H1 (cell line): ENCODE measurements around the gene CYP11A1. TPM values are rescaled to one million over a fixed set of nuclear protein-coding genes. Genes with fewer than 3 reads are reported as not detected.
"Not testable (repeated sequence)": the region's sequence is repeated elsewhere in the genome, so short reads cannot be mapped to it uniquely, and the experiment has no call there.

Experiments
- CTCF ChIA-PET: fragments of 300-600 bp; sonication (Branson Sonifier 250); formaldehyde crosslinking; loops from one replicate; lab custom pipeline; 2021; ENCODE audit not compliant: partially characterized antibody; lab: Charles Lee
- POLR2A ChIA-PET: fragments of 300-600 bp; sonication (Branson Sonifier 250); formaldehyde crosslinking; loops from one replicate; lab custom pipeline; 2021; ENCODE audit warnings: inconsistent platforms; ENCODE audit not compliant: partially characterized antibody; lab: Charles Lee
- DNase-seq, 2 experiments: peaks; one replicate each; pipeline versions ENCODE4 v3.0.0 to v3.0.0-alpha.2; 2010 to 2022; ENCODE audit warnings: low spot score in 2 of 2, low read depth in 1 of 2, mixed read lengths in 1 of 2
- FAIRE-seq: peaks from 2 replicates; lab custom pipeline; 2011; peaks lifted over from hg19 to GRCh38; lab: Jason Lieb, UNC
- H2AFZ ChIP-seq: 2 replicates; pipeline ENCODE4 v1.8.1; 2012; ENCODE audit warnings: low read length, inconsistent platforms
- H2AK5ac ChIP-seq: 2 replicates; pipeline ENCODE4 v1.6.1; 2013; ENCODE audit warnings: low read depth, low read length
- H2BK120ac ChIP-seq: replicated peaks from 2 replicates; pipeline ENCODE3; 2013; ENCODE audit warnings: low read depth, low read length, inconsistent platforms
- H2BK12ac ChIP-seq: 2 replicates; pipeline ENCODE4 v1.6.1; 2013; ENCODE audit warnings: low read depth, low read length
- H2BK15ac ChIP-seq: 2 replicates; pipeline ENCODE4 v1.6.1; 2013; ENCODE audit warnings: low read length
- H2BK20ac ChIP-seq: 2 replicates; pipeline ENCODE4 v1.6.1; 2013; ENCODE audit warnings: low read length
- H2BK5ac ChIP-seq: 2 replicates; pipeline ENCODE4 v1.6.1; 2013; ENCODE audit warnings: low read depth, low read length
- H3K14ac ChIP-seq: 2 replicates; pipeline ENCODE4 v1.6.1; 2013; ENCODE audit warnings: inconsistent platforms; ENCODE audit not compliant: insufficient read length
- H3K18ac ChIP-seq: 2 replicates; pipeline ENCODE4 v1.6.1; 2013; ENCODE audit warnings: low read length; ENCODE audit errors: extremely low read depth
- H3K23ac ChIP-seq: 2 replicates; pipeline ENCODE4 v1.6.1; 2013; ENCODE audit warnings: inconsistent platforms; ENCODE audit not compliant: insufficient read length
- H3K23me2 ChIP-seq: 2 replicates; pipeline ENCODE4 v1.6.1; 2013; ENCODE audit warnings: low read depth, low read length
- H3K27ac ChIP-seq: 2 replicates; pipeline ENCODE4 v1.6.1; 2011; ENCODE audit warnings: low read depth, low read length, inconsistent platforms
- H3K27me3 ChIP-seq, 4 experiments: replicated peaks in 1 of 4; 1 replicate in 1 of 4; 2 replicates in 3 of 4; pipeline versions ENCODE4 v1.6.1 to v1.8.1; 2011 to 2013; ENCODE audit warnings: low read length in 3 of 4, mild to moderate bottlenecking in 3 of 4, inconsistent platforms in 2 of 4, mixed read lengths in 2 of 4, moderate library complexity in 1 of 4; ENCODE audit not compliant: control insufficient read depth in 3 of 4, insufficient read depth in 3 of 4; ENCODE audit errors: extremely low read depth in 1 of 4
- H3K36me3 ChIP-seq, 4 experiments: 2 replicates each; pipeline versions ENCODE4 v1.6.1 to v1.8.1; 2011 to 2013; ENCODE audit warnings: mild to moderate bottlenecking in 4 of 4, low read length in 3 of 4, moderate library complexity in 2 of 4, control low read depth in 1 of 4, inconsistent platforms in 1 of 4; ENCODE audit not compliant: insufficient read depth in 4 of 4, control insufficient read depth in 2 of 4
- H3K4ac ChIP-seq: replicated peaks from 2 replicates; pipeline ENCODE3; 2013; ENCODE audit warnings: low read length, low read depth, mixed read lengths, inconsistent platforms; ENCODE audit not compliant: insufficient read length
- H3K4me1 ChIP-seq, 4 experiments: replicated peaks in 1 of 4; 1 replicate in 1 of 4; 2 replicates in 3 of 4; pipeline versions ENCODE4 v1.6.1 to v1.8.1; 2011 to 2013; ENCODE audit warnings: low read length in 3 of 4, inconsistent platforms in 2 of 4, mixed read lengths in 1 of 4; ENCODE audit not compliant: insufficient read depth in 4 of 4, control insufficient read depth in 3 of 4
- H3K4me2 ChIP-seq, 2 experiments: 2 replicates each; pipeline versions ENCODE4 v1.6.1 to v1.8.1; 2011 to 2013; ENCODE audit warnings: low read depth in 2 of 2, low read length in 2 of 2, control low read depth in 1 of 2, inconsistent platforms in 1 of 2, mild to moderate bottlenecking in 1 of 2; ENCODE audit not compliant: insufficient read depth in 1 of 2
- H3K4me3 ChIP-seq, 4 experiments: fragments of 200-600, 300-600 bp in 1 of 4; sonication (generic), shearing (Covaris generic), sonication (Bioruptor Twin) in 1 of 4; 2 replicates each; pipeline versions ENCODE4 v1.5.1 to v1.8.1; 2011 to 2016; ENCODE audit warnings: low read length in 4 of 4, low read depth in 3 of 4, control low read depth in 2 of 4, inconsistent platforms in 2 of 4, mild to moderate bottlenecking in 2 of 4, mixed read lengths in 1 of 4, moderate library complexity in 1 of 4; ENCODE audit not compliant: insufficient read depth in 2 of 4; ENCODE audit errors: extremely low read depth in 1 of 4
- H3K56ac ChIP-seq: replicated peaks from 2 replicates; pipeline ENCODE3; 2013; ENCODE audit warnings: low read depth, mild to moderate bottlenecking, mixed read lengths, low read length, inconsistent platforms; ENCODE audit not compliant: insufficient read length
- H3K79me1 ChIP-seq: 2 replicates; pipeline ENCODE4 v1.6.1; 2013; ENCODE audit warnings: low read depth, low read length, control low read depth
- H3K79me2 ChIP-seq, 2 experiments: 2 replicates each; pipeline versions ENCODE4 v1.6.1 to v1.8.1; 2012 to 2013; ENCODE audit warnings: low read length in 2 of 2, mild to moderate bottlenecking in 2 of 2, inconsistent platforms in 1 of 2; ENCODE audit not compliant: insufficient read depth in 2 of 2, control insufficient read depth in 1 of 2
- H3K9ac ChIP-seq, 4 experiments: replicated peaks in 1 of 4; 1 replicate in 1 of 4; 2 replicates in 3 of 4; pipeline versions ENCODE4 v1.6.1 to v1.8.1; 2011 to 2013; ENCODE audit warnings: low read depth in 3 of 4, low read length in 3 of 4, control low read depth in 2 of 4, mild to moderate bottlenecking in 2 of 4, moderate library complexity in 2 of 4, inconsistent platforms in 1 of 4; ENCODE audit errors: extremely low read depth in 1 of 4
- H3K9me3 ChIP-seq, 2 experiments: 2 replicates each; pipeline versions ENCODE4 v1.6.1 to v1.8.1; 2012 to 2013; ENCODE audit warnings: mild to moderate bottlenecking in 2 of 2, moderate library complexity in 2 of 2, control low read depth in 1 of 2, inconsistent platforms in 1 of 2, low read depth in 1 of 2, low read length in 1 of 2, mixed read lengths in 1 of 2; ENCODE audit not compliant: insufficient read depth in 2 of 2
- H4K20me1 ChIP-seq, 2 experiments: replicated peaks in 1 of 2; 2 replicates each; pipeline versions ENCODE3 to v1.8.1; 2011 to 2013; ENCODE audit warnings: inconsistent platforms in 2 of 2, low read length in 2 of 2, mild to moderate bottlenecking in 1 of 2; ENCODE audit not compliant: insufficient read depth in 2 of 2, control insufficient read depth in 1 of 2
- H4K5ac ChIP-seq: 2 replicates; pipeline ENCODE4 v1.6.1; 2013; ENCODE audit warnings: low read length, low read depth, mixed read lengths, inconsistent platforms; ENCODE audit not compliant: insufficient read length
- H4K8ac ChIP-seq: 2 replicates; pipeline ENCODE4 v1.8.0; 2013; ENCODE audit warnings: mild to moderate bottlenecking, moderate library complexity, low read length, inconsistent platforms; ENCODE audit not compliant: insufficient read depth; ENCODE audit errors: extremely low read depth
- H4K91ac ChIP-seq: replicated peaks from 2 replicates; pipeline ENCODE3; 2013; ENCODE audit warnings: low read length, mixed read lengths, inconsistent platforms; ENCODE audit not compliant: insufficient read length
- WGBS, 2 experiments: shearing (Covaris generic) in 1 of 2; methylation state at CpG; one replicate each; pipeline versions ENCODE4 v1.1.6 to v1.1.7; 2013 to 2015; ENCODE audit warnings: low lambda C conversion rate in 2 of 2, mixed read lengths in 2 of 2, inconsistent platforms in 1 of 2, low coverage in 1 of 2, missing lambda C conversion rate in 1 of 2; ENCODE audit not compliant: insufficient replicate concordance in 2 of 2, insufficient coverage in 1 of 2, insufficient read length in 1 of 2; ENCODE audit errors: extremely low coverage in 1 of 2, missing lambda C conversion rate in 1 of 2; 5-methylcytosine and 5-hydroxymethylcytosine counted together
- polyA plus RNA-seq, 7 experiments: library from polyadenylated mRNA; depleted of rRNA in 3 of 7; stranded (reverse) in 5 of 7; unstranded in 2 of 7; fragments of >200 nt in 5 of 7; fragments of 200-250 nt in 2 of 7; gene quantifications; 1 replicate in 5 of 7; 2 replicates in 1 of 7; 4 replicates in 1 of 7; pipeline versions ENCODE4 v1.2.1 to v1.2.3, GENCODE V29; 2011 to 2013; ENCODE audit warnings: missing spikeins in 2 of 7, mixed read lengths in 2 of 7
- total RNA-seq: library from RNA; stranded (reverse); fragmentation: NEBNext Ultra II Directional; extraction: Animal tissue kit (Norgen Biotek cat#: 25700); gene quantifications from 2 replicates; pipeline ENCODE4 v1.2.1, GENCODE V29; 2021

CYP11A1 gene
- total and polyA plus RNA-seq, 2 of the 8 experiments (the other 6 are each of a cell fraction or from before 2014, with no cell fraction given), result 1.9 to 7.2 TPM

DNA sequence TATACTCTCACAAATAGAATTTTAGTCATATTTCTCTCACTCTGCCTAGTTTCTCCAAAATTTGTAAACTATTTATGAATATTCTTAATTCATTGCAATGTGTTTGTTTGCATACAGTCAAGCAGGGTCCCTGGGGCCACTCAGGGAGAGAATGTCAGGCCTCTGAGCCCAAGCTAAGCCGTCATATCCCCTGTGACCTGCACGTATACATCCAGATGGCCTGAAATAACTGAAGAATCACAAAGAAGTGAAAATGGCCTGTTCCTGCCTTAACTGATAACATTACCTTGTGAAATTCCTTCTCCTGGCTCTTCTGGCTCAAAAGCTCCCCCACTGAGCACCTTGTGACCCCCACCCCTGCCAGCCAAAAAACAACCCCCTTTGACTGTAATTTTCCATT, 13.5 kb downstream of the CYP11A1 start:
- H2BK20ac ChIP-seq, H2BK5ac ChIP-seq, H3K23ac ChIP-seq, H3K4me3 ChIP-seq, H3K4ac ChIP-seq, FAIRE-seq, H3K27ac ChIP-seq, H4K8ac ChIP-seq, H3K9me3 ChIP-seq, H3K9ac ChIP-seq, H4K20me1 ChIP-seq, H2BK15ac ChIP-seq, H2BK12ac ChIP-seq, H4K91ac ChIP-seq, H3K79me2 ChIP-seq, H2AFZ ChIP-seq, DNase-seq, H2BK120ac ChIP-seq, H3K36me3 ChIP-seq, H3K14ac ChIP-seq, H2AK5ac ChIP-seq, H3K4me2 ChIP-seq, POLR2A ChIA-PET, H3K56ac ChIP-seq, H3K27me3 ChIP-seq, H3K18ac ChIP-seq, H3K23me2 ChIP-seq, H3K79me1 ChIP-seq, CTCF ChIA-PET, H4K5ac ChIP-seq: not testable (repeated sequence)
- WGBS, 2 experiments, result 90% methylated on average over 2 of the region's 2 CpGs; no CpG with 5 or more reads in 1 of the 2 experiments
- peaks cover 3 to 22% (median 4%) of the 10 kb centered on the region in 4 experiments for H3K4me1 ChIP-seq
